AG04450 (cell line): ENCODE measurements around the gene NSFL1C. TPM values are rescaled to one million over a fixed set of nuclear protein-coding genes. Genes with fewer than 3 reads are reported as not detected.

Experiments used
- CTCF ChIA-PET: fragments of 300-600, 350-600 bp; formaldehyde crosslinking; extraction: SDS; loops from one replicate; lab custom pipeline; 2022; ENCODE audit warnings: antibody characterized with exemption, inconsistent platforms; lab: Charles Lee
- POLR2A ChIA-PET: fragments of 350-600 bp; formaldehyde crosslinking; extraction: SDS; loops from one replicate; lab custom pipeline; 2021; ENCODE audit warnings: antibody characterized with exemption, inconsistent platforms; lab: Yijun Ruan, JAX
- DNase-seq: peaks from one replicate; pipeline ENCODE4 v3.0.0-alpha.2; 2011; ENCODE audit warnings: low read depth, low spot score
- H3K27ac ChIP-seq: one replicate; pipeline ENCODE4 v1.5.1; 2012; ENCODE audit warnings: low read depth, low read length, control low read depth
- H3K27me3 ChIP-seq: one replicate; pipeline ENCODE4 v1.6.0; 2012; ENCODE audit warnings: low read length; ENCODE audit not compliant: control insufficient read depth, insufficient read depth
- H3K4me3 ChIP-seq: 2 replicates; pipeline ENCODE4 v1.5.1; 2011; ENCODE audit warnings: mild to moderate bottlenecking, low read depth, low read length, control low read depth
- H3K9me3 ChIP-seq: 2 replicates; pipeline ENCODE4 v1.5.1; 2012; ENCODE audit warnings: low read length; ENCODE audit not compliant: control insufficient read depth, insufficient read depth
- polyA plus RNA-seq: library from polyadenylated mRNA; depleted of rRNA; stranded (reverse); fragments of >200 nt; gene quantifications from 2 replicates; pipeline ENCODE4 v1.2.3, GENCODE V29; 2011
- TF ChIP-seq, protein P1 (sequence below): IDR thresholded peaks from 2 replicates; pipeline ENCODE4 v1.5.1; 2011; ENCODE audit warnings: low read depth, low read length, control low read depth, inconsistent platforms

NSFL1C gene
- polyA plus RNA-seq, 1 experiment, result 23.0 TPM

DNA sequence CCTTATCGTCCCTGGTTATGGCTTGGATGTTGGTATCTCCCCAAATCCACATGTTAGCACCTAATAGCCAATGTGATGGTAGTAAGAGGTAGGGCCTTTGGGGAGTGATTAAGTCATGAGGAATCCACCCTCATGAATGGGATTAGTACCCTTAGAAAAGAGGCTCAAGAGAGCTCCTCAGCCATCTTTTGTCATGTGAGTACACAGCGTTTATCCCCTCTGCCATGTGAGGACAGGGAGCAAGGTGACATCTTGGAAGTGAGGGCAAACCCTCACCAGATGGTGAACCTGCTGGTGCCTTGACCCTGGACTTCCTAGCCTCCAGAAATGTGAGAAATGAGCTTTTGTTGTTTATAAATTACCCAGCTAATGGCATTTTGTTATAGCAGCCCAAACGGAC lies 40.6 kb upstream of the NSFL1C start:
- ChIA-PET POLR2A (no interaction called here), CTCF (interaction anchor here (0.8 to 0.9 kb wide), 2 partner anchors 9 to 195 kb away, joined by 3 read pairs; no protein-coding TSS in a partner anchor)
- TF ChIP-seq, protein P1, sequence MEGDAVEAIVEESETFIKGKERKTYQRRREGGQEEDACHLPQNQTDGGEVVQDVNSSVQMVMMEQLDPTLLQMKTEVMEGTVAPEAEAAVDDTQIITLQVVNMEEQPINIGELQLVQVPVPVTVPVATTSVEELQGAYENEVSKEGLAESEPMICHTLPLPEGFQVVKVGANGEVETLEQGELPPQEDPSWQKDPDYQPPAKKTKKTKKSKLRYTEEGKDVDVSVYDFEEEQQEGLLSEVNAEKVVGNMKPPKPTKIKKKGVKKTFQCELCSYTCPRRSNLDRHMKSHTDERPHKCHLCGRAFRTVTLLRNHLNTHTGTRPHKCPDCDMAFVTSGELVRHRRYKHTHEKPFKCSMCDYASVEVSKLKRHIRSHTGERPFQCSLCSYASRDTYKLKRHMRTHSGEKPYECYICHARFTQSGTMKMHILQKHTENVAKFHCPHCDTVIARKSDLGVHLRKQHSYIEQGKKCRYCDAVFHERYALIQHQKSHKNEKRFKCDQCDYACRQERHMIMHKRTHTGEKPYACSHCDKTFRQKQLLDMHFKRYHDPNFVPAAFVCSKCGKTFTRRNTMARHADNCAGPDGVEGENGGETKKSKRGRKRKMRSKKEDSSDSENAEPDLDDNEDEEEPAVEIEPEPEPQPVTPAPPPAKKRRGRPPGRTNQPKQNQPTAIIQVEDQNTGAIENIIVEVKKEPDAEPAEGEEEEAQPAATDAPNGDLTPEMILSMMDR, result no peak
- H3K27me3 ChIP-seq, result peaks cover 14% of the 10 kb centered on the region
- H3K9me3 ChIP-seq, result no peaks in the 10 kb centered on the region
- H3K4me3 ChIP-seq, result no peak overlapping the region
- DNase-seq, result no peak
- H3K27ac ChIP-seq, result no peak overlapping the region

DNA sequence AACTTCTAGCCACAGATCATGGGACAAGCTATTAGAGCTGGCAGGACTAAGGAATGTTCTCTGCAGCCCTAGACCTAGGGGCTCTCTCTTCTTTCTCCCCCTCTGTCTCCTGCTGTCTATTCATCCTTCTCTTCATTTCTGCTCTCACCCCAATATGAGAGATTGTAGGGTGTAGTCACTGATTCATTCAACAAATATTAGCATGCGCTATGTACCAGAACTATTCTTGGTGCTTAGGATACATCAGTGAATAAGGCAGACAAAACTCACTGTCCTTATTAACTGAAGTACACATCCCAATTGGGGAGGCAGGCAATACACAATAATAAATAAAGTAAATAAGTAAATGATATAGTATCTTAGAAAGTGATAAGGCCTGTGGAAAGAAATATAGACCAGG lies 39.2 kb upstream of the NSFL1C start:
- CTCF ChIA-PET, result interaction anchor here (1.2 kb wide), 1 partner anchor 34 kb away, joined by 3 read pairs; no protein-coding TSS in a partner anchor
- no peak overlapping the region for H3K27ac ChIP-seq
- no peak overlapping the region for H3K4me3 ChIP-seq
- TF ChIP-seq, protein P1, result no peak
- POLR2A ChIA-PET, result no interaction called here
- H3K27me3 ChIP-seq, result peaks cover 11% of the 10 kb centered on the region
- no peaks in the 10 kb centered on the region for H3K9me3 ChIP-seq
- no peak for DNase-seq

DNA sequence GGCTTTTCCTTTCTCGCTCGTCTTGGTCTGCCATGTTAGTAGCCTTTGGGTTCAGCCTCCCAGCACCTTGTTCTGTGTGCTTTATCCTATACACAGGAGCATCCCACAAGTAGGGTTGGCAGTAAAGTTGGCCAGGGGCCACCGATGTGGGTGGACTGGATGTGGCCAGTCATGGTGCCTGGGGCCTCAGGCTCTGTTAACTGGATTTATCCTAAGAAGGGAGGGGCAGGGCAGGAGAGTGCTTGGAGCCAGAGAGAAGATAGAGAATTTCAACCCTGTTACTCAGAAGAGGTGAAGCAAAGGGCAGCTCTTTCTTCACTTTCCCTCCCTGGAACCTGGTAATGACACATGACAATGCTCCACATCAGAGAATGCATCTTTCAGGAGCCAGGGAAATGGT lies 38.7 kb upstream of the NSFL1C start:
- ChIA-PET CTCF (interaction anchor here (1.2 to 1.6 kb wide), 2 partner anchors 259 to 272 kb away, joined by 3 to 6 read pairs; no protein-coding TSS in a partner anchor), POLR2A (no interaction called here)
- TF ChIP-seq, protein P1, result no peak
- no peak for DNase-seq
- no peaks in the 10 kb centered on the region for H3K9me3 ChIP-seq
- H3K4me3 ChIP-seq, result no peak overlapping the region
- peaks cover 13% of the 10 kb centered on the region for H3K27me3 ChIP-seq
- H3K27ac ChIP-seq, result no peak overlapping the region

DNA sequence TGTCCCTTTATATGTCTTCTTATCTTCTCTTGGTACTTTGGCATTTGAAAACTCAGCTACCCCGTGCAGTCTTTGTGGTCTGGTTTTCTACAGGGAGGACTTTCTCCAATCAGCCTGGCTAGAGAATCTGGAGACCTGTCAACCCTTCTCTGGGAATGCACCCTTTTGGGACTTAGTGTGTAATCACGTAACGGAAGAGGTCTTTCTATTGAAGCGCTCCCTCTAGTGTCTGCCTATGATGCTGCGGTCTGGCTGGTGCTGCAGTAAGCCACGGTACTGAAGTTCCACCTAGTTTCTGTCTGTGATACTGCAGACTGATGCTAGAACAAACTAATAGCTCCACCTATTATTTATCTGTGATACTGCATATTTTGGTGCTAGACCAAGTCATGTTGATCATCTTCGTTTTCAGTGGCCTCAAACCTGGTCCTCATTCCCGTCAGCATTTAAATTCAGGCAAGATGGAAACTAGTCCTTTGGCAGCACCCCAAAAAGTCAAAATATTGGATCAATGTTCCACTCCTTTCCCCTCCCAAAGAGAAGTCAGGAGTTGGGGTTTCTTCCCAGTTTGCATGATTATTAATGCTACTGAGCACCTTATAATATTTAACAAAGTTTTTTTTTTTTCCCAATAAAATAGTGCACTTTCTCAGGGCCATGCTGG lies 37.0 kb upstream of the NSFL1C start:
- peak; percentile 75 for DNase-seq
- Histone ChIP-seq H3K27ac (no peak overlapping the region), H3K4me3 (no peak overlapping the region), H3K9me3 (no peaks in the 10 kb centered on the region), H3K27me3 (peaks cover 11% of the 10 kb centered on the region)
- TF ChIP-seq, protein P1, result peak; percentile 100
- ChIA-PET POLR2A (no interaction called here), CTCF (interaction anchor here (0.5 to 3.3 kb wide), 72 partner anchors 8 to 1880 kb away, joined by 3 to 50 read pairs (median 4); partner anchors contain the start of genes NSFL1C and SIRPB2)

DNA sequence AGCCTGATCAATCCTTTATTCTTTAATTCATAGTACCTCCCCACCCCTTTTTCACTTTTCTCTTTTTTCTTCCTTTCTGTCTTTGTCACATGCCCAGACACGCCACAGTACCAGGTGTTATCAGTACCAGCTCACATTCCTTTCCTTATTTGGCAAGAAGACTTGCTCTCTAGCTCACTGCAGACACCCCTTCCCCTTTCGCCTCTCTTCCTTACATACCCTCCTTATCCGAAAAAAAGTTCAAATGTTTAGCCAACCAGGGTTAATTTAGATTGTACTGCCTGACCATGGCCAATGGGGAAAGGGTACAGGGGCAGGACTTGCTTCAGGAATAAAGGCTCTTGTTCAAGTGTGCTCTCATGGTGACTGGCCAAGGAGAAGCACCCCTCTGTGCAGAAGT lies 33.8 kb upstream of the NSFL1C start:
- POLR2A ChIA-PET, result no interaction called here
- TF ChIP-seq, protein P1, result no peak
- Histone ChIP-seq H3K4me3 (no peak overlapping the region), H3K27ac (no peak overlapping the region), H3K9me3 (no peaks in the 10 kb centered on the region), H3K27me3 (peaks cover 2% of the 10 kb centered on the region)
- no peak for DNase-seq
- CTCF ChIA-PET, result no interaction called here
